Liver (tissue), 9 donors: Measurements from ENCODE around the gene CHAT. TPM values are rescaled to one million over a fixed set of nuclear protein-coding genes. Genes with fewer than 3 reads are reported as not detected.

ENCODE experiments used
- DNase-seq: peaks from one replicate; pipeline ENCODE4 v3.0.0-alpha.2; 2017; ENCODE audit warnings: low spot score
- H3K27ac ChIP-seq, 2 donors: one replicate each; pipeline ENCODE4 v1.7.0; 2013; ENCODE audit warnings: inconsistent platforms in 2 of 2, low read length in 2 of 2, control low read depth in 1 of 2, low read depth in 1 of 2, mild to moderate bottlenecking in 1 of 2
- H3K27me3 ChIP-seq, 4 donors: one replicate each; pipeline versions ENCODE4 v1.6.1 to v1.7.0; 2013; ENCODE audit warnings: low read length in 3 of 4, inconsistent platforms in 1 of 4, mild to moderate bottlenecking in 1 of 4, moderate library complexity in 1 of 4; ENCODE audit not compliant: control insufficient read depth in 4 of 4, insufficient read depth in 4 of 4
- H3K36me3 ChIP-seq, 4 donors: one replicate each; pipeline versions ENCODE4 v1.6.1 to v1.7.0; 2013; ENCODE audit warnings: low read length in 3 of 4, mild to moderate bottlenecking in 3 of 4, low read depth in 1 of 4, moderate library complexity in 1 of 4; ENCODE audit not compliant: control insufficient read depth in 4 of 4, insufficient read depth in 3 of 4
- H3K4me1 ChIP-seq, 4 donors: one replicate each; pipeline versions ENCODE4 v1.6.1 to v1.7.0; 2013; ENCODE audit warnings: low read length in 3 of 4, mild to moderate bottlenecking in 3 of 4, moderate library complexity in 1 of 4; ENCODE audit not compliant: control insufficient read depth in 4 of 4, insufficient read depth in 4 of 4
- H3K4me3 ChIP-seq, 3 donors: one replicate each; pipeline versions ENCODE4 v1.6.1 to v1.7.0; 2013; ENCODE audit warnings: low read length in 3 of 3, control low read depth in 1 of 3, low read depth in 1 of 3, mild to moderate bottlenecking in 1 of 3
- H3K9ac ChIP-seq, 2 donors: one replicate each; pipeline ENCODE4 v1.7.0; 2013; ENCODE audit warnings: low read length in 2 of 2, mild to moderate bottlenecking in 2 of 2, moderate library complexity in 2 of 2, control low read depth in 1 of 2, low read depth in 1 of 2
- H3K9me3 ChIP-seq, 4 donors: one replicate each; pipeline versions ENCODE4 v1.6.1 to v1.7.0; 2013; ENCODE audit warnings: low read length in 3 of 4; ENCODE audit not compliant: control insufficient read depth in 4 of 4
- EGR1 ChIP-seq, 2 donors: IDR thresholded peaks; 2 replicates each; pipeline ENCODE4 v1.6.1; 2016 to 2018; ENCODE audit warnings: antibody characterized with exemption in 2 of 2, low read depth in 2 of 2
- FOXA2 ChIP-seq: IDR thresholded peaks from 2 replicates; pipeline ENCODE4 v1.6.1; 2016; ENCODE audit warnings: antibody characterized with exemption
- GABPA ChIP-seq, 2 donors: IDR thresholded peaks in 1 of 2; conservative IDR thresholded peaks in 1 of 2; 2 replicates each; pipeline ENCODE4 v1.6.1; 2016; ENCODE audit warnings: antibody characterized with exemption in 2 of 2, mild to moderate bottlenecking in 1 of 2, moderate library complexity in 1 of 2
- HNF4A ChIP-seq, 2 donors: conservative IDR thresholded peaks; 2 replicates each; pipeline ENCODE4 v1.6.1; 2016; ENCODE audit warnings: antibody characterized with exemption in 2 of 2, mild to moderate bottlenecking in 2 of 2
- HNF4G ChIP-seq: IDR thresholded peaks from 2 replicates; pipeline ENCODE4 v1.6.1; 2016; ENCODE audit warnings: antibody characterized with exemption
- JUND ChIP-seq, 2 donors: IDR thresholded peaks; 2 replicates each; pipeline ENCODE4 v1.6.1; 2016; ENCODE audit warnings: antibody characterized with exemption in 2 of 2
- NR2F2 ChIP-seq: IDR thresholded peaks from 2 replicates; pipeline ENCODE4 v1.6.1; 2016; ENCODE audit warnings: antibody characterized with exemption
- RAD21 ChIP-seq, 2 donors: IDR thresholded peaks; 2 replicates each; pipeline ENCODE4 v1.6.1; 2016; ENCODE audit warnings: antibody characterized with exemption in 2 of 2, mild to moderate bottlenecking in 2 of 2
- RXRA ChIP-seq, 2 donors: IDR thresholded peaks; 2 replicates each; pipeline ENCODE4 v1.6.1; 2017 to 2018; ENCODE audit warnings: antibody characterized with exemption in 2 of 2, mild to moderate bottlenecking in 1 of 2
- SP1 ChIP-seq: IDR thresholded peaks from 2 replicates; pipeline ENCODE4 v1.6.1; 2018; ENCODE audit warnings: antibody characterized with exemption, mild to moderate bottlenecking
- TAF1 ChIP-seq: conservative IDR thresholded peaks from 2 replicates; pipeline ENCODE4 v1.6.1; 2016; ENCODE audit warnings: antibody characterized with exemption, mild to moderate bottlenecking
- YY1 ChIP-seq: IDR thresholded peaks from 2 replicates; pipeline ENCODE4 v1.6.1; 2016; ENCODE audit warnings: antibody characterized with exemption, mild to moderate bottlenecking
- WGBS: extraction: QIAGEN DNeasy Blood & Tissue Kit; methylation state at CpG from one replicate; pipeline ENCODE4 v1.1.7; 2013; 5-methylcytosine and 5-hydroxymethylcytosine counted together
- polyA plus RNA-seq, 2 donors: library from polyadenylated mRNA; stranded (reverse) in 1 of 2; unstranded in 1 of 2; fragments of 200-250 nt in 1 of 2; fragments of >200 nt in 1 of 2; fragmentation: Nextera tagmentation in 1 of 2; extraction: Ambion mirVana in 1 of 2; gene quantifications; one replicate each; pipeline versions ENCODE4 v1.2.1 to v1.2.3, GENCODE V29; 2013 to 2015
- total RNA-seq, 2 donors: library from RNA; depleted of rRNA; stranded (reverse); fragments of >200 nt; gene quantifications; one replicate each; pipeline ENCODE4 v1.2.3, GENCODE V29; 2014
- TF ChIP-seq, protein P1 (sequence below): IDR thresholded peaks from 2 replicates; pipeline ENCODE4 v1.6.1; 2016; ENCODE audit warnings: antibody characterized with exemption
- TF ChIP-seq, protein P2 (sequence below): IDR thresholded peaks from 2 replicates; pipeline ENCODE4 v1.6.1; 2016; ENCODE audit warnings: antibody characterized with exemption
- TF ChIP-seq, protein P3 (sequence below): IDR thresholded peaks from 2 replicates; pipeline ENCODE4 v1.6.1; 2016; ENCODE audit warnings: antibody characterized with exemption
- TF ChIP-seq, protein P4 (sequence below): IDR thresholded peaks from 2 replicates; pipeline ENCODE4 v1.6.1; 2016; ENCODE audit warnings: antibody characterized with exemption, mild to moderate bottlenecking
- donor health status: healthy.
- donor health status: healthy.
- donor health status: healthy.
- donor health status: healthy.
- donor health status: healthy.

CHAT gene
- total and polyA plus RNA-seq, 4 donors: not detected

DNA sequence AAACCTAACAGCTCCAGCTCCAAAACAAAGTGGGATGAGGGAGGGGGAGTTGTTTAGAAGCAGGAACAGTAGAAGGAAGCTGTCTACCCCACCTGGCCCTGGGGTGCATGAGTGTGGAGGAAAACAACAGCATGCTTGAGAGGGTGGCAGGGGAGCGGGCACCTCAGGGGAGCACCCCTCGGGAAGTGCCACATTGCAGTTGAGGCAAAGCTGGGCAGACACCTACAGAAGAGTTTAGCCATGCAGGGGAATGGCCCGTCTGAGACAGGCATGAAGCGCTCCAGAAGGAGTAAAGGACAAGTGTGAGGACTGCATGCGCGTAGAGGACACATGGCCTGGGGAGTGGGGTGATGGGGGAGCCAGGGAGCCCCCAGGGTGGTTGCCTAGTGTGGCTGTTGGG is 18.1 kb downstream of the CHAT start:
- TF ChIP-seq, protein P1, sequence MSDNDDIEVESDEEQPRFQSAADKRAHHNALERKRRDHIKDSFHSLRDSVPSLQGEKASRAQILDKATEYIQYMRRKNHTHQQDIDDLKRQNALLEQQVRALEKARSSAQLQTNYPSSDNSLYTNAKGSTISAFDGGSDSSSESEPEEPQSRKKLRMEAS: no peak
- H3K4me3 ChIP-seq: no peak overlapping the region
- no peak overlapping the region for H3K27ac ChIP-seq
- no peaks in the 10 kb centered on the region for H3K9me3 ChIP-seq
- DNase-seq: no peak
- no peak overlapping the region for H3K9ac ChIP-seq
- WGBS: 91% methylated on average over 6 of the region's 6 CpGs
- no peaks in the 10 kb centered on the region for H3K4me1 ChIP-seq
- no peaks in the 10 kb centered on the region for H3K36me3 ChIP-seq
- peaks cover 0 to 3% (median 0%) of the 10 kb centered on the region in 4 donors for H3K27me3 ChIP-seq

DNA sequence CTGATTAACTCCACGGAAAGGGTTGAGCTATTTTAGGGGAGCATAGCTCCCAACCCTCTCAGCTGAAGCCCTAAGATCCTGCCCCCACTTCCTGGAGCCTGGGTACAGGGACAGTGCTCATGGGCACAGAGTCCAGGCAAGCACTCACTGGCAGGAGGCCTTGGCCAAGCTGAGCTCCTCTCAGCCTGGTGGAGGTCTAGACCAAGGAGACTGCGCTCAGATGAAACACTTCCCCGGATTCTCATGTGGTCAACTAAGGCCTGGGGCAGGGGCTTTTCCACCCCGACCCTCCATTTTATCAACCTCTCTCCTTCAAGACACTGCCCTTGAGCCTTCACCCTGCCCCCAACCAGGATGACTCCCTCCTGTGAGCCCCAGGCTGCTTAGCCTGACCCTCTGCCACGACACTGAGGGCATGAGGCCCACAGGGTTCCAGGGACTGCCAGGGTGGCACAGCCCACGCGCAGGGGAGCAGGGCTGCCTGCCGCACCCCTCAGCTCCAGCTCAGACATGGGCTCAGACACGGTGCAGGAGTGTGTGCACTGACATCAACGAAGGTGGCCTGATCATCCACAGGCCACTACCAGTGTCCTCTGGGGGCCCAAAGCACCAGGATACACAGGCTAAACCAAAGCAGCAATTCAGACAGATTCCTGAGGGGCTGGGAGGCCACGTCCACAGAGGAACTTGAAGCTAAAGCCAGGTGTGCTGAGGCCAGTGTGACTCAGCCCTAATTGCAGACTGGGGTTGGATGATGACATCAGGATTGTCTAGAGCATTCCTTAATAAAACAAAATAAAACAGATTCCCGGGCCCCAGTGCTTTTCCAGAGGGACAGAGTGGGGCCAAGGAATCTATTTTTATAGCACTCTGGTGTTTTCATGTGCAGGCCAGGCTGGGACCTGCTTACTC is 18.8 kb downstream of the CHAT start:
- Histone ChIP-seq H3K4me3 (no peak overlapping the region), H3K9ac (no peak overlapping the region), H3K27me3 (peaks cover 0 to 3% (median 0%) of the 10 kb centered on the region in 4 donors), H3K36me3 (no peaks in the 10 kb centered on the region), H3K27ac (no peak overlapping the region), H3K9me3 (no peaks in the 10 kb centered on the region), H3K4me1 (no peaks in the 10 kb centered on the region)
- TF ChIP-seq, protein P1: no peak
- TF ChIP-seq, protein P2, sequence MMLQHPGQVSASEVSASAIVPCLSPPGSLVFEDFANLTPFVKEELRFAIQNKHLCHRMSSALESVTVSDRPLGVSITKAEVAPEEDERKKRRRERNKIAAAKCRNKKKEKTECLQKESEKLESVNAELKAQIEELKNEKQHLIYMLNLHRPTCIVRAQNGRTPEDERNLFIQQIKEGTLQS: no peak
- no peak for TF ChIP-seq HNF4G
- TF ChIP-seq SP1: no peak
- TF ChIP-seq, protein P3, sequence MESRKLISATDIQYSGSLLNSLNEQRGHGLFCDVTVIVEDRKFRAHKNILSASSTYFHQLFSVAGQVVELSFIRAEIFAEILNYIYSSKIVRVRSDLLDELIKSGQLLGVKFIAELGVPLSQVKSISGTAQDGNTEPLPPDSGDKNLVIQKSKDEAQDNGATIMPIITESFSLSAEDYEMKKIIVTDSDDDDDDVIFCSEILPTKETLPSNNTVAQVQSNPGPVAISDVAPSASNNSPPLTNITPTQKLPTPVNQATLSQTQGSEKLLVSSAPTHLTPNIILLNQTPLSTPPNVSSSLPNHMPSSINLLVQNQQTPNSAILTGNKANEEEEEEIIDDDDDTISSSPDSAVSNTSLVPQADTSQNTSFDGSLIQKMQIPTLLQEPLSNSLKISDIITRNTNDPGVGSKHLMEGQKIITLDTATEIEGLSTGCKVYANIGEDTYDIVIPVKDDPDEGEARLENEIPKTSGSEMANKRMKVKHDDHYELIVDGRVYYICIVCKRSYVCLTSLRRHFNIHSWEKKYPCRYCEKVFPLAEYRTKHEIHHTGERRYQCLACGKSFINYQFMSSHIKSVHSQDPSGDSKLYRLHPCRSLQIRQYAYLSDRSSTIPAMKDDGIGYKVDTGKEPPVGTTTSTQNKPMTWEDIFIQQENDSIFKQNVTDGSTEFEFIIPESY: no peak
- TF ChIP-seq YY1: no peak
- no peak for TF ChIP-seq GABPA (IDR thresholded peaks at IDR 0.05 in 1 of 2, conservative IDR thresholded peaks at IDR 0.05 in 1 of 2)
- TF ChIP-seq EGR1 (IDR thresholded peaks at IDR 0.05; ENCODE audit: low read depth in 2 of 2): no peak
- TF ChIP-seq FOXA2: no peak
- TF ChIP-seq TAF1: no peak
- TF ChIP-seq, protein P4, sequence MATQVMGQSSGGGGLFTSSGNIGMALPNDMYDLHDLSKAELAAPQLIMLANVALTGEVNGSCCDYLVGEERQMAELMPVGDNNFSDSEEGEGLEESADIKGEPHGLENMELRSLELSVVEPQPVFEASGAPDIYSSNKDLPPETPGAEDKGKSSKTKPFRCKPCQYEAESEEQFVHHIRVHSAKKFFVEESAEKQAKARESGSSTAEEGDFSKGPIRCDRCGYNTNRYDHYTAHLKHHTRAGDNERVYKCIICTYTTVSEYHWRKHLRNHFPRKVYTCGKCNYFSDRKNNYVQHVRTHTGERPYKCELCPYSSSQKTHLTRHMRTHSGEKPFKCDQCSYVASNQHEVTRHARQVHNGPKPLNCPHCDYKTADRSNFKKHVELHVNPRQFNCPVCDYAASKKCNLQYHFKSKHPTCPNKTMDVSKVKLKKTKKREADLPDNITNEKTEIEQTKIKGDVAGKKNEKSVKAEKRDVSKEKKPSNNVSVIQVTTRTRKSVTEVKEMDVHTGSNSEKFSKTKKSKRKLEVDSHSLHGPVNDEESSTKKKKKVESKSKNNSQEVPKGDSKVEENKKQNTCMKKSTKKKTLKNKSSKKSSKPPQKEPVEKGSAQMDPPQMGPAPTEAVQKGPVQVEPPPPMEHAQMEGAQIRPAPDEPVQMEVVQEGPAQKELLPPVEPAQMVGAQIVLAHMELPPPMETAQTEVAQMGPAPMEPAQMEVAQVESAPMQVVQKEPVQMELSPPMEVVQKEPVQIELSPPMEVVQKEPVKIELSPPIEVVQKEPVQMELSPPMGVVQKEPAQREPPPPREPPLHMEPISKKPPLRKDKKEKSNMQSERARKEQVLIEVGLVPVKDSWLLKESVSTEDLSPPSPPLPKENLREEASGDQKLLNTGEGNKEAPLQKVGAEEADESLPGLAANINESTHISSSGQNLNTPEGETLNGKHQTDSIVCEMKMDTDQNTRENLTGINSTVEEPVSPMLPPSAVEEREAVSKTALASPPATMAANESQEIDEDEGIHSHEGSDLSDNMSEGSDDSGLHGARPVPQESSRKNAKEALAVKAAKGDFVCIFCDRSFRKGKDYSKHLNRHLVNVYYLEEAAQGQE: no peak
- no peak for TF ChIP-seq JUND (IDR thresholded peaks at IDR 0.05)
- TF ChIP-seq NR2F2: no peak
- TF ChIP-seq HNF4A (conservative IDR thresholded peaks at IDR 0.05): no peak
- TF ChIP-seq RXRA (IDR thresholded peaks at IDR 0.05): no peak
- TF ChIP-seq RAD21 (IDR thresholded peaks at IDR 0.05): no peak
- WGBS: 57% methylated on average over 12 of the region's 12 CpGs
- DNase-seq: no peak
